Measurements from ENCODE around the gene NPC2.

NPC2 gene

DNA sequence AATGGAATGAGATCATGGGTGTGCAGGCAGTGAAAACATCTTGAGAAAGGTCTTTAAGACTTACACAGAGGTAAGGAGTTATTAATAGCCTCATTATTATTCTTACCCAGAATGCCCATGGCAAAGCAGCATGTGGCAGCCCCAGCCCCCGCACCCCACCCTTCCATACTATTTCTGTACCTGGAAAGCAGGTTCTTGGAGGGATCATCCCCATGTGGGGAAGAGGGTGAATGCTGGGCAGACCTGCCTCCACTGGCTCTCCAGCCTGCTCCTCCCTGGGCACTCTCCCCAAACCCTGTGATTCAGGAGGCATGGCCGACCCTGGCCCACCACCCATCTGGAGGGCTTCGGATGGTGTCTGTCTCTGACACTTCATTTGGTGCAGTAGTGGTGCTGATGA is 28.3 kb downstream of the NPC2 start:
- no peak for DNase-seq (ENCODE audit: low read depth, low spot score)
- TF ChIP-seq, protein P1, sequence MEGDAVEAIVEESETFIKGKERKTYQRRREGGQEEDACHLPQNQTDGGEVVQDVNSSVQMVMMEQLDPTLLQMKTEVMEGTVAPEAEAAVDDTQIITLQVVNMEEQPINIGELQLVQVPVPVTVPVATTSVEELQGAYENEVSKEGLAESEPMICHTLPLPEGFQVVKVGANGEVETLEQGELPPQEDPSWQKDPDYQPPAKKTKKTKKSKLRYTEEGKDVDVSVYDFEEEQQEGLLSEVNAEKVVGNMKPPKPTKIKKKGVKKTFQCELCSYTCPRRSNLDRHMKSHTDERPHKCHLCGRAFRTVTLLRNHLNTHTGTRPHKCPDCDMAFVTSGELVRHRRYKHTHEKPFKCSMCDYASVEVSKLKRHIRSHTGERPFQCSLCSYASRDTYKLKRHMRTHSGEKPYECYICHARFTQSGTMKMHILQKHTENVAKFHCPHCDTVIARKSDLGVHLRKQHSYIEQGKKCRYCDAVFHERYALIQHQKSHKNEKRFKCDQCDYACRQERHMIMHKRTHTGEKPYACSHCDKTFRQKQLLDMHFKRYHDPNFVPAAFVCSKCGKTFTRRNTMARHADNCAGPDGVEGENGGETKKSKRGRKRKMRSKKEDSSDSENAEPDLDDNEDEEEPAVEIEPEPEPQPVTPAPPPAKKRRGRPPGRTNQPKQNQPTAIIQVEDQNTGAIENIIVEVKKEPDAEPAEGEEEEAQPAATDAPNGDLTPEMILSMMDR (IDR thresholded peaks at IDR 0.05; ENCODE audit: insufficient read depth, low read length, missing control alignments), result no peak
- CTCF ChIA-PET, result interaction anchor here (12.4 kb wide), 1 partner anchor 14 kb away, joined by 164 read pairs; no protein-coding TSS in a partner anchor
- H3K4me3 ChIP-seq (ENCODE audit: low read depth, low read length), result no peak overlapping the region
- POLR2A ChIA-PET, result interaction anchor here (0.6 kb wide), 1 partner anchor 147 kb away, joined by 3 read pairs; no protein-coding TSS in a partner anchor

DNA sequence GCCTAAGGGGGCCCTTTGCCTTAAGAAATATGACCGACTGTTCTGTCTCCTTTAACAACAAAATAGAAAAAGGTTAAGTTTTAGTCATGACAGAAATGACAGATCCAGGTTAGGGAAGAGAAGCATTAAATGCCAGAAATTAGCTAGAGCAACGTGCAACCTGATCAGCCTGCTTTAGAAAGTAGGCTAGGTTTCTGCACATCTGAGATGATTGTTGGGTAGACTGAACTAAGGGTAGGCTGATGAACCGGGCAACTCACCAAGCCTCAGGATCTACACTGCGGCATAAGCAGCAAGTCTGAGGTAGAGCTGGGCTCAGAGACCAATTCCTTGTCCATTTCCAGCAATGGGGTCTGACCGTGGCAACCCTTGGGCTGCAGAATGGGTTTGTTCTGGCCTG is 29.4 kb downstream of the NPC2 start:
- CTCF ChIA-PET, result interaction anchor here (0.6 to 12.4 kb wide), 3 partner anchors 15 to 106 kb away, joined by 3 to 164 read pairs (median 4); no protein-coding TSS in a partner anchor
- no peak for DNase-seq (ENCODE audit: low read depth, low spot score)

DNA sequence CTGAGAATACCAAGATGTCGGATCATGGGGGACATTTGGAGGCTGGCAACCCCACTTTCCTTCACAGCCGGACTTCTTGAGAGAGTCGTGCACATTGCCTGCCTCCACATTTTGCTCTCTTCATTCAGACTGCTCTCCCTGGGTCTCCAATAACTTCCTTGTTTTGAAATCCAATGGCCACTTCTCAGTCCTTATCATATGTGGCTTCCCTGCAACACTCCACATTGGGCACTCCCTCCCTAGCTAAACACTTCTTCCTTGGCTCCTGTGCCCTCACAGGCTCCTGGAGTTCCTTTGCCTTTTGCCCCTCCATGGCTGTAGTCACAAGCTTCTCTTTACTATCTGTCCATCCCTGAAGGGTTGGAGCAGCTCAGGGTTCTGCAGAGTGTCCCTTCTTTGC is 30.1 kb downstream of the NPC2 start:
- no peak for DNase-seq (ENCODE audit: low read depth, low spot score)
- H3K4me3 ChIP-seq (ENCODE audit: low read depth, low read length), result no peak overlapping the region
- TF ChIP-seq, protein P1 (IDR thresholded peaks at IDR 0.05; ENCODE audit: insufficient read depth, low read length, missing control alignments), result no peak
- POLR2A ChIA-PET, result no interaction called here
- CTCF ChIA-PET, result interaction anchor here (1.6 to 12.4 kb wide), 2 partner anchors 15 to 28 kb away, joined by 3 to 164 read pairs; no protein-coding TSS in a partner anchor

More for the DNA sequence above, 29.4 kb downstream of the NPC2 start:
- H3K4me3 ChIP-seq (ENCODE audit: low read depth, low read length), result no peak overlapping the region
- TF ChIP-seq, protein P1 (IDR thresholded peaks at IDR 0.05; ENCODE audit: insufficient read depth, low read length, missing control alignments), result no peak
- POLR2A ChIA-PET, result no interaction called here

DNA sequence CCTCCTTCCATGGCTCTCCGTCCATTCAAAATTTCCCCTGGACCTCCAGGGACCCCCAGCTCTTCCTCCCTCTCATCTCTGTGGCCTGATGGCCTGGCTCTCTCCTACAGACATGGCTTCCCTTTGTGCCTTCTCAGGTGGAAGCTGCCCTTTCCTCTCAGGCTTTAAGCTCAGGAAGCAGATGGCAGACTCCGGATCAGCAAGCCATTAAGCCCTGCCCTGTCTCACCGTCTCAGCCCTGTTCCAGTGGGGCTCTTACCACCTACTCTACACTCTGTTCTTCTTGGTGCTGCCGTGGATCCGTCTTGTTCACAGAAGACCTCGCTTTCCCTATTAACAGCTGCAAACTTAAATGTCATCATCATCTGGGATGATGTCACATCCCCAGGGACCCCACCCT is 33.1 kb downstream of the NPC2 start:
- POLR2A ChIA-PET, result no interaction called here
- CTCF ChIA-PET, result interaction anchor here (0.7 to 12.4 kb wide), 5 partner anchors 12 to 35 kb away, joined by 3 to 164 read pairs (median 10); partner anchors contain the start of gene SYNDIG1L
- TF ChIP-seq, protein P1 (IDR thresholded peaks at IDR 0.05; ENCODE audit: insufficient read depth, low read length, missing control alignments), result no peak
- DNase-seq (ENCODE audit: low read depth, low spot score), result no peak
- H3K4me3 ChIP-seq (ENCODE audit: low read depth, low read length), result no peak overlapping the region

DNA sequence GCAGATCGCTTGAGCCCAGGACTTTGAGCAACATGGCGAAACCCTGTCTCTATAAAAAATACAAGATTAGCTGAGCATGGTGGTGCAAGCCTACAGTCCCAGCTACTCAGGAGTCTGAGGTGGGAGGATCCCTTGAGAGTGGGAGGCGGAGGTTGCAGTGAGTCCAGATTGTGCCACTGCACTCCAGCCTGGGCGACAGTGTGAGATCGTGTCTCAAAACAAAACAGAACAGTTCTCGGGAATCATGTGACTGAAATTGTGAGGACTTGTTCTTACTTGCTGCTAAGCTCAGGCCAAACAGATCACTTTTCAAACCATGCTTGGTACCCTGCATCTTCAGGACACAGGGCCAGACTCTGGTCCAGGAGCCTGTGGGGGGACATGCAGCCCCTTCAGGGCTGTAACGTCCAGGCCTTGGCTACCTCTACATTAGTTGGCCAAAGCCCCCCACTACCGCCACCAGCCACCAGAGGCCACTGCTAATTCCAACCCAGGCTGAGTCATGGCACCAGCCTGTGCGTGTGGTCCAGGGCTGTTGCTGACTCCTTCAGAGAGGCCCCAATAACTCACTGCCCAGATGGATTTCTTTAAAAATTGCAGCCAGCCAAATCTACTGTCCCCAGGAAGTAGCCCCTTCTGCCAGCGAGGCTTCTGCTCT is 33.7 kb downstream of the NPC2 start:
- POLR2A ChIA-PET, result no interaction called here
- DNase-seq (ENCODE audit: low read depth, low spot score), result no peak
- TF ChIP-seq, protein P1 (IDR thresholded peaks at IDR 0.05; ENCODE audit: insufficient read depth, low read length, missing control alignments), result peak; percentile 85
- H3K4me3 ChIP-seq (ENCODE audit: low read depth, low read length), result no peak overlapping the region
- CTCF ChIA-PET, result interaction anchor here (0.7 to 12.4 kb wide), 11 partner anchors 11 to 345 kb away, joined by 3 to 164 read pairs (median 6); partner anchors contain the start of gene SYNDIG1L

DNA sequence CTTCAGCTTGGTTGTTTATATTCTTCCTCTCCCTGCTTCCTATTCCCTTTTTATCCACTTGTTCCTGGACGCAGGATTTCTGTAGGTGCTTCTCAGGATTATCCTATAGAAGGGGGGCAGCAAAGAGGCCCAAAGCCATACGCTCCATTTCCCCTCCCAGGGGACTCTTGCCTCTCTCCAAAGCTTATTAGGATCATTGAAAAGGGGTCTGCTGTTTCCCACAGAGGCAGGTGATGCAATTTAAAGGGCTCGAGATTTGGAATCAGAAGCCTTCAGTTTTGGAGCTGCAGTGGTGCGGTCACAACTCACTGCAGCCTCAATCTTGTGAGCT is 35.6 kb downstream of the NPC2 start:
- H3K4me3 ChIP-seq (ENCODE audit: low read depth, low read length), result no peak overlapping the region
- POLR2A ChIA-PET, result no interaction called here
- no peak for DNase-seq (ENCODE audit: low read depth, low spot score)
- TF ChIP-seq, protein P1 (IDR thresholded peaks at IDR 0.05; ENCODE audit: insufficient read depth, low read length, missing control alignments), result no peak
- CTCF ChIA-PET, result interaction anchor here (0.5 to 12.4 kb wide), 4 partner anchors 8 to 133 kb away, joined by 3 to 164 read pairs (median 12); no protein-coding TSS in a partner anchor

Data from AG04449 (cell line).